SK-N-MC (cell line): ENCODE results near the gene SLC39A12.

Experiments
- DNase-seq: peaks from one replicate; pipeline ENCODE4 v3.0.0-alpha.2; 2011; ENCODE audit warnings: low read depth, low spot score
- H3K27ac ChIP-seq: fragments of 200-600 bp; sonication (generic); 2 replicates; pipeline ENCODE4 v1.5.1; 2016; ENCODE audit warnings: mixed run types
- H3K36me3 ChIP-seq: fragments of 200-600 bp; sonication (generic); 2 replicates; pipeline ENCODE4 v1.6.1; 2017; ENCODE audit warnings: antibody characterized with exemption, low read length, mixed read lengths; ENCODE audit not compliant: insufficient read depth
- H3K4me3 ChIP-seq: fragments of 200-600 bp; sonication (generic); 2 replicates; pipeline ENCODE4 v1.5.1; 2016
- H3K9ac ChIP-seq: fragments of 200-600 bp; sonication (generic); 2 replicates; pipeline ENCODE4 v1.8.0; 2017; ENCODE audit warnings: mixed run types, mixed read lengths; ENCODE audit not compliant: insufficient read length
- H3K9me3 ChIP-seq: fragments of 200-600 bp; sonication (generic); 2 replicates; pipeline ENCODE4 v1.6.1; 2017; ENCODE audit warnings: low read depth, mild to moderate bottlenecking, antibody characterized with exemption, low read length, moderate library complexity, mixed read lengths
- EZH2 ChIP-seq: fragments of 200-600 bp; sonication (generic); IDR thresholded peaks from one replicate; pipeline ENCODE4 v1.6.1; 2017; ENCODE audit warnings: antibody characterized with exemption
- FOXP2 ChIP-seq: optimal IDR thresholded peaks from 2 replicates; pipeline ENCODE3; 2011; ENCODE audit warnings: mild to moderate bottlenecking, moderate library complexity; ENCODE audit not compliant: insufficient read depth; ENCODE audit errors: extremely low read length, control extremely low read depth
- POLR2AphosphoS5 ChIP-seq: IDR thresholded peaks from 2 replicates; pipeline ENCODE4 v1.6.1; 2012; ENCODE audit warnings: mild to moderate bottlenecking, low read depth, low read length, borderline replicate concordance

Gene SLC39A12

GRCh38 chr10:17951868-17952371, at the start of gene SLC39A12:
SLC39A12 (plus strand) TSS chr10:17951918; CDS start chr10:17953277, 1,359 bp downstream.
- Histone ChIP-seq H3K9ac (no peak within 1 kb of the TSS), H3K4me3 (no peak within 1 kb of the TSS), H3K36me3 (no peaks in the 10 kb centered on the region), H3K9me3 (no peaks in the 10 kb centered on the region), H3K27ac (no peak within 1 kb of the TSS)
- no peak for DNase-seq
- TF ChIP-seq FOXP2 (no peak), POLR2AphosphoS5 (no peak), EZH2 (no peak)

- H3K36me3 ChIP-seq = no peaks in the 10 kb centered on the region
- H3K27ac ChIP-seq = no peak overlapping the region
- DNase-seq = no peak
- no peak overlapping the region for H3K4me3 ChIP-seq
- no peaks in the 10 kb centered on the region for H3K9me3 ChIP-seq
- no peak overlapping the region for H3K9ac ChIP-seq
- TF ChIP-seq POLR2AphosphoS5 (no peak), FOXP2 (no peak), EZH2 (no peak)
These were observed 47.2 kb upstream of the SLC39A12 start for GRCh38 chr10:17904564-17904963.

GRCh38 chr10:17905491-17905890, 46.2 kb upstream of the SLC39A12 start:
- no peak for DNase-seq
- Histone ChIP-seq H3K4me3 (no peak overlapping the region), H3K9ac (no peak overlapping the region), H3K9me3 (no peaks in the 10 kb centered on the region), H3K27ac (no peak overlapping the region), H3K36me3 (no peaks in the 10 kb centered on the region)
- TF ChIP-seq FOXP2 = no peak
- TF ChIP-seq POLR2AphosphoS5 = no peak
- TF ChIP-seq EZH2 = no peak

- no peaks in the 10 kb centered on the region for H3K9me3 ChIP-seq
- TF ChIP-seq POLR2AphosphoS5 (no peak), FOXP2 (no peak), EZH2 (no peak)
These were observed 45.7 kb upstream of the SLC39A12 start for GRCh38 chr10:17906002-17906401.

GRCh38 chr10:17907641-17908040, 44.1 kb upstream of the SLC39A12 start:
- H3K9ac ChIP-seq = no peak overlapping the region
- no peaks in the 10 kb centered on the region for H3K36me3 ChIP-seq
- TF ChIP-seq POLR2AphosphoS5 = no peak
- no peak for TF ChIP-seq FOXP2
- TF ChIP-seq EZH2 = no peak
- H3K9me3 ChIP-seq = no peaks in the 10 kb centered on the region
- no peak overlapping the region for H3K4me3 ChIP-seq
- DNase-seq = no peak
- H3K27ac ChIP-seq = no peak overlapping the region

More at GRCh38 chr10:17906002-17906401, 45.7 kb upstream of the SLC39A12 start:
- Histone ChIP-seq H3K27ac (no peak overlapping the region), H3K4me3 (no peak overlapping the region), H3K36me3 (no peaks in the 10 kb centered on the region), H3K9ac (no peak overlapping the region)
- no peak for DNase-seq

- no peaks in the 10 kb centered on the region for H3K36me3 ChIP-seq
- H3K9ac ChIP-seq = no peak overlapping the region
- H3K4me3 ChIP-seq = no peak overlapping the region
- no peak for DNase-seq
- no peaks in the 10 kb centered on the region for H3K9me3 ChIP-seq
- TF ChIP-seq EZH2 (no peak), POLR2AphosphoS5 (no peak), FOXP2 (no peak)
- H3K27ac ChIP-seq = no peak overlapping the region
These were observed 41.5 kb upstream of the SLC39A12 start for GRCh38 chr10:17910125-17910789.

- H3K9me3 ChIP-seq = no peaks in the 10 kb centered on the region
- H3K36me3 ChIP-seq = no peaks in the 10 kb centered on the region
- H3K27ac ChIP-seq = no peak overlapping the region
- TF ChIP-seq FOXP2 = no peak
- no peak for TF ChIP-seq POLR2AphosphoS5
- no peak for TF ChIP-seq EZH2
- no peak for DNase-seq
- no peak overlapping the region for H3K4me3 ChIP-seq
- H3K9ac ChIP-seq = no peak overlapping the region
These were observed 39.0 kb upstream of the SLC39A12 start for GRCh38 chr10:17912754-17913153.

- TF ChIP-seq POLR2AphosphoS5 (no peak), EZH2 (no peak), FOXP2 (no peak)
- H3K9ac ChIP-seq = no peak overlapping the region
- no peak overlapping the region for H3K27ac ChIP-seq
- H3K9me3 ChIP-seq = no peaks in the 10 kb centered on the region
- no peaks in the 10 kb centered on the region for H3K36me3 ChIP-seq
- H3K4me3 ChIP-seq = no peak overlapping the region
- no peak for DNase-seq
These were observed 38.1 kb upstream of the SLC39A12 start for GRCh38 chr10:17913604-17914003.

- Histone ChIP-seq H3K4me3 (no peak overlapping the region), H3K9ac (no peak overlapping the region), H3K27ac (no peak overlapping the region), H3K9me3 (no peaks in the 10 kb centered on the region), H3K36me3 (no peaks in the 10 kb centered on the region)
- TF ChIP-seq FOXP2 (no peak), EZH2 (no peak), POLR2AphosphoS5 (no peak)
- no peak for DNase-seq
These were observed 37.3 kb upstream of the SLC39A12 start for GRCh38 chr10:17914169-17915045.
